GM23338 (cell line): ENCODE data around the gene DCN. TPM values are rescaled to one million over a fixed set of nuclear protein-coding genes. Genes with fewer than 3 reads are reported as not detected.

Source experiments
- ATAC-seq: fragments of 200-7000 bp; cut with Tn5 transposase; 3 replicates; pipeline ENCODE4 v1.9.1; 2020
- DNase-seq: peaks from one replicate; pipeline ENCODE4 v3.0.0-alpha.2; 2015; ENCODE audit warnings: low spot score
- H2AFZ ChIP-seq: fragments of 200-600 bp; sonication (generic); 2 replicates; pipeline ENCODE4 v1.8.0; 2016; ENCODE audit warnings: antibody characterized with exemption, mild to moderate bottlenecking, moderate library complexity
- H3F3A ChIP-seq: fragments of 200-600 bp; sonication (generic); replicated peaks from 2 replicates; pipeline ENCODE4 v1.8.0; 2017; ENCODE audit warnings: antibody characterized with exemption, mixed run types, low read depth
- H3K27ac ChIP-seq: fragments of 200-600 bp; sonication (generic); 2 replicates; pipeline ENCODE4 v1.6.1; 2016; ENCODE audit warnings: low read depth
- H3K27me3 ChIP-seq: fragments of 200-600 bp; sonication (generic); 2 replicates; pipeline ENCODE4 v1.8.0; 2016; ENCODE audit warnings: mild to moderate bottlenecking, mixed run types, moderate library complexity; ENCODE audit not compliant: insufficient read depth
- H3K36me3 ChIP-seq: fragments of 200-600 bp; sonication (generic); 2 replicates; pipeline ENCODE4 v1.8.0; 2016; ENCODE audit warnings: mild to moderate bottlenecking; ENCODE audit not compliant: insufficient read depth
- H3K4me1 ChIP-seq: fragments of 200-600 bp; sonication (generic); 2 replicates; pipeline ENCODE4 v1.8.0; 2016; ENCODE audit warnings: mild to moderate bottlenecking, moderate library complexity; ENCODE audit not compliant: insufficient read depth
- H3K4me2 ChIP-seq: fragments of 200-600 bp; sonication (generic); 2 replicates; pipeline ENCODE4 v1.7.1; 2017; ENCODE audit warnings: mixed run types
- H3K4me3 ChIP-seq: fragments of 200-600 bp; sonication (generic); 2 replicates; pipeline ENCODE4 v1.6.1; 2016; ENCODE audit warnings: mixed run types
- H3K79me2 ChIP-seq: fragments of 200-600 bp; sonication (generic); replicated peaks from 2 replicates; pipeline ENCODE4 v1.8.0; 2017; ENCODE audit warnings: mild to moderate bottlenecking; ENCODE audit not compliant: insufficient read depth
- H3K9me2 ChIP-seq: fragments of 200-600 bp; sonication (generic); 2 replicates; pipeline ENCODE4 v1.8.0; 2017; ENCODE audit not compliant: insufficient read depth
- H4K20me1 ChIP-seq: fragments of 200-600 bp; sonication (generic); replicated peaks from 2 replicates; pipeline ENCODE4 v1.8.0; 2017; ENCODE audit warnings: mild to moderate bottlenecking; ENCODE audit not compliant: insufficient read depth
- H3K27ac Mint-ChIP-seq: 2 replicates; pipeline ENCODE4 v1.8.0; 2020; ENCODE audit warnings: inconsistent platforms, mild to moderate bottlenecking, moderate library complexity, mixed read lengths
- H3K27me3 Mint-ChIP-seq: 3 replicates; pipeline ENCODE4 v1.8.0; 2022; ENCODE audit warnings: low read depth, mild to moderate bottlenecking, moderate library complexity, mixed read lengths, inconsistent platforms; ENCODE audit not compliant: insufficient read depth, poor library complexity
- H3K36me3 Mint-ChIP-seq: 3 replicates; pipeline ENCODE4 v1.8.0; 2021; ENCODE audit warnings: low read depth, mild to moderate bottlenecking, inconsistent platforms, moderate library complexity, mixed read lengths
- H3K4me1 Mint-ChIP-seq: 3 replicates; pipeline ENCODE4 v1.8.0; 2020; ENCODE audit warnings: mild to moderate bottlenecking, inconsistent platforms, mixed read lengths
- H3K4me3 Mint-ChIP-seq: 3 replicates; pipeline ENCODE4 v1.8.0; 2021; ENCODE audit warnings: moderate library complexity, mild to moderate bottlenecking, inconsistent platforms, mixed read lengths
- H3K9me3 Mint-ChIP-seq: 3 replicates; pipeline ENCODE4 v1.8.0; 2020; ENCODE audit warnings: moderate library complexity, mild to moderate bottlenecking, inconsistent platforms, mixed read lengths
- CREB1 ChIP-seq: fragments of 250-450 bp; sonication (Bioruptor Pico); IDR thresholded peaks from 2 replicates; pipeline ENCODE4 v1.5.0; 2020; ENCODE audit warnings: low read depth, mild to moderate bottlenecking, moderate library complexity
- CTCF ChIP-seq, 2 experiments: fragments of 200-600 bp in 1 of 2; sonication (generic) in 1 of 2; conservative IDR thresholded peaks; 2 replicates each; pipeline versions ENCODE4 v1.5.1 to v1.6.1; 2016 to 2017; ENCODE audit warnings: antibody characterized with exemption in 2 of 2, low read depth in 2 of 2, mild to moderate bottlenecking in 2 of 2, moderate library complexity in 1 of 2
- ETS1 ChIP-seq: IDR thresholded peaks from 2 replicates; pipeline ENCODE4 v1.6.1; 2016; ENCODE audit warnings: antibody characterized with exemption
- EZH2 ChIP-seq: fragments of 200-600 bp; sonication (generic); IDR thresholded peaks from one replicate; pipeline ENCODE4 v1.8.0; 2017; ENCODE audit warnings: antibody characterized with exemption, mild to moderate bottlenecking, low read depth; ENCODE audit not compliant: unreplicated experiment
- EZH2phosphoT487 ChIP-seq: fragments of 200-600 bp; sonication (generic); IDR thresholded peaks from one replicate; pipeline ENCODE4 v1.8.1; 2018; ENCODE audit warnings: antibody characterized with exemption; ENCODE audit not compliant: unreplicated experiment
- JUNB ChIP-seq: IDR thresholded peaks from one replicate; pipeline ENCODE4 v1.6.1; 2016; ENCODE audit warnings: antibody characterized with exemption; ENCODE audit not compliant: unreplicated experiment
- NANOG ChIP-seq: IDR thresholded peaks from 2 replicates; pipeline ENCODE4 v1.6.1; 2016; ENCODE audit warnings: antibody characterized with exemption, borderline replicate concordance
- POLR2AphosphoS5 ChIP-seq: IDR thresholded peaks from 2 replicates; pipeline ENCODE4 v1.6.1; 2016; ENCODE audit warnings: antibody characterized with exemption, low read depth
- REST ChIP-seq: IDR thresholded peaks from one replicate; pipeline ENCODE4 v1.6.1; 2018; ENCODE audit warnings: antibody characterized with exemption; ENCODE audit not compliant: unreplicated experiment
- STAT1 ChIP-seq: IDR thresholded peaks from one replicate; pipeline ENCODE4 v1.6.1; 2016; ENCODE audit warnings: antibody characterized with exemption; ENCODE audit not compliant: unreplicated experiment
- ZNF114 ChIP-seq: fragments of 250-450 bp; sonication (Bioruptor Pico); IDR thresholded peaks from 2 replicates; pipeline ENCODE4 v1.5.0; 2020; ENCODE audit warnings: mild to moderate bottlenecking, moderate library complexity
- ZNF331 ChIP-seq: fragments of 250-450 bp; sonication (Bioruptor Pico); IDR thresholded peaks from 2 replicates; pipeline ENCODE4 v1.5.0; 2020; ENCODE audit warnings: low read depth, mild to moderate bottlenecking, moderate library complexity
- ZNF462 ChIP-seq: fragments of 250-450 bp; sonication (Bioruptor Pico); IDR thresholded peaks from 2 replicates; pipeline ENCODE4 v1.5.0; 2020; ENCODE audit warnings: mild to moderate bottlenecking, moderate library complexity
- polyA plus RNA-seq: library from polyadenylated mRNA; unstranded; fragments of >200 nt; fragmentation: Nextera tagmentation; extraction: Ambion mirVana; gene quantifications from 2 replicates; pipeline ENCODE4 v1.2.1, GENCODE V29; 2016
- total RNA-seq: library from RNA; depleted of rRNA; stranded (reverse); fragments of >200 nt; shearing (Covaris generic); gene quantifications from 2 replicates; pipeline ENCODE4 v1.2.3, GENCODE V29; 2014

The DCN gene
- total and polyA plus RNA-seq, 2 experiments from 2014 or later, result not detected

- ATAC-seq (no peak), DNase-seq (no peak)
- Histone ChIP-seq H3F3A (no peaks in the 10 kb centered on the region), H3K4me1 (no peaks in the 10 kb centered on the region), H3K36me3 (no peaks in the 10 kb centered on the region), H4K20me1 (no peaks in the 10 kb centered on the region), H3K9me2 (no peaks in the 10 kb centered on the region), H3K27ac (no peak overlapping the region), H3K79me2 (no peaks in the 10 kb centered on the region), H3K4me2 (no peak overlapping the region), H2AFZ (no peak overlapping the region), H3K27me3 (no peaks in the 10 kb centered on the region), H3K4me3 (no peak overlapping the region)
- H3K4me3 Mint-ChIP-seq, result no peak overlapping the region
- no peak for TF ChIP-seq NANOG
- no peak for TF ChIP-seq CREB1 (CRISPR knock-in tag)
- TF ChIP-seq STAT1, result no peak
- no peak for TF ChIP-seq REST
- no peak for TF ChIP-seq ETS1
- TF ChIP-seq CTCF (conservative IDR thresholded peaks at IDR 0.05; ENCODE audit: low read depth in 2 of 2), result no peak
- no peak for TF ChIP-seq ZNF114
- no peak for TF ChIP-seq ZNF331
- TF ChIP-seq JUNB, result no peak
- no peak for TF ChIP-seq EZH2phosphoT487
- TF ChIP-seq POLR2AphosphoS5, result no peak
- no peak for TF ChIP-seq ZNF462 (CRISPR knock-in tag)
- TF ChIP-seq EZH2, result no peak
- H3K27ac Mint-ChIP-seq, result no peak overlapping the region
- no peaks in the 10 kb centered on the region for H3K9me3 Mint-ChIP-seq
- H3K4me1 Mint-ChIP-seq, result peaks cover 2% of the 10 kb centered on the region; the same call in 1 of the 3 replicates
- H3K27me3 Mint-ChIP-seq, result no peaks in the 10 kb centered on the region
- no peaks in the 10 kb centered on the region for H3K36me3 Mint-ChIP-seq
Observed at GRCh38 chr12:91105807-91106206, 76.8 kb downstream of the DCN start.
